Glomerular visceral epithelial cell (primary cell): ENCODE results near the gene ZNF672.
A peak's percentile ranks its signal among the peaks of the same experiment; 100 is the strongest.
"Not testable (repeated sequence)": the region's sequence is repeated elsewhere in the genome, so short reads cannot be mapped to it uniquely, and the experiment has no call there.

Experiments used
- DNase-seq: peaks from one replicate; pipeline ENCODE4 v3.0.0-alpha.2; 2016; ENCODE audit errors: extremely low spot score

Gene ZNF672

DNA sequence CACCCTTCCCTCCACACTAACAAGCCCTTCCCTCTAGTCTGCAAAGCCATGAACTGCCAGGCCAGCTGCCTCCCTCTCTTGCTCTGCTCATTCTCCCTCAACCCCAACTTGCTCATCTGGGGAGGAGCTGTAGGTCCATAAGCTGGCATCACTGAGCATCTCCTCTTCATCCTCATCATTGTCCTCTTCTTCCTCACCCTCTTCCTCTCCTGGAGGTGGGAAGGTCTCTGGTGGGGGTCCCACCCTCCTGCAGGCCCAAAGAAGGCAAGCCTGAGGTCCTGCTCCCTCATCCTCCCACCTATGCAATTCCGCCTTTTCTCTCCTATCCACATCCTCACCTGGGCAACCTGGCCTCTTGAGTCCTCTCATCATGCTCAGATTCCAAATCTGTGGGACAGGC lies 18.2 kb downstream of the ZNF672 start:
- DNase-seq = no peak

DNA sequence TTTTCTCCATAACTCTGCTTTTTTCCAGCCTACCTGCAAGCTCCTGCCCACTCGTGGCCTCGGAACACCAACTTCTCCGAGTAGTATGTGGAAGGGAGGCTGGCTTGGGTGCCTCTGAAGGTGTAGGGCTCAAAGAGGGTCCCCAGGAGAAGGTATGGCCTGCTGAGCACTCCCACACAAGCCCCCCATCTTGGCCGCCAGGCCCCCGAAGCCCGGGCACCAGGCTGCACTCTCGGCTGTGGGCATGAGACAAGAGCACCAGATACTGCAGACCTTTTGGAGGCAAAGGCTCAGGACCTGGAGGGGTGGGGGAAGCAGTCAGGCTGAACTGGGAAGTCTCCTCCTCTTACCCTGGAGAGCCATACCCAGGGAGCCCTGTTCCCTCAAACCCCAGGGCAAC lies 19.2 kb downstream of the ZNF672 start:
- DNase-seq = no peak

DNA sequence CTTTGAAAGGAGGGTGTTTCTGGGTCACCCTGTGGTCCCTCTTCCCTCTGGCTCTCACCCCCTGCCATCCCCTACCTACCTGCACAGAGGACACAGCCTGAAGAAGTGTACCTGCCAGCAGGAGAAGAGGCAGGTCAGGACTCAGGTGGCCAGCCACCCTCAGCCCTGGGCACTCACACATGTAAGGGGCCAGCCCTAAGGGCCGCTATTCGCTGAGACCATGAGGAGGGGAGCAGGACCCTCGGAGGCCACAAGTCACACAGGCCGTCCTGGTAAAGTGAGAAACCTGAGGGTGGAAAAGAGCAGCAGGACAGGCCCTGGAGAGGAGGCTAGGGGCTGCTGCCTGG lies 19.7 kb downstream of the ZNF672 start:
- DNase-seq = no peak

DNA sequence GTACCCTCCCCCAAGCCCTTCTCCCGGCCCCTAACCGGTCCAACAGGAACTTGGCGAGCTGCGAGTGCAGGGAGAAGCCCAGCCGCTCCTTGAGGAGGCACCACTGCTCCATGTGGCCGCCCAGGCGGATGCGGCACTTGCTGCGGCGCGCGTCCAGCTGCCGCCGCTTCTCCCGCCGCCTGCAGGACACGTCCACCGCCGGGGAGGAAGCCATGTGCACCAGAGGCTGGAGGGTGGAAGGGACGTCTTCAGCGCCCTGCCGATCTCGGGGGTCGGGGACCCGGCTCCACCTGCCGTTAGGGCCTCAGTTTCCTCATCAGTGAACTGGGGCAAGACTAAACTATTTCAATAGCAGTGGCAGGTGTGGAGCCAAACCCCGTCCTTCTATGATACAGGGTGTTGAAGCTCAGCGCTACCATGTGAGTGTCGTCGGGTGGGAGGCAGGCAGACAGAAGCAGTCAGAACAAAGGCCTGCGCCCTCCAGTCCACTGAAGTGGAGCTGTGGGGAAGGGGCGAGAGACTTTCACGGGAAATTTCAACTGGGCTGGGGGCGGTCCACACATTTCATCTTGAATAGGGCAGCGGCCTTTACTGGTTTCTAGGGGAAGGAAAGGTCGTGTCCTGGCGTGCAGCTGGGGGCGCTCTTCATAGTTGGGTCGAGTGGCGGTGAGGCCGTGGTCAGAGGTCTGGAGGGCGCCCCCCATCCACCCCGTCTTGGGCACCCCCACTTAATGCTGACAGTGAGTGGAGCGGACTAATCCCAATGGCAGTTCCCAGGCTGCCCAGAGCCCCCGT lies 20.3 kb downstream of the ZNF672 start:
- peak; percentile 64 for DNase-seq

DNA sequence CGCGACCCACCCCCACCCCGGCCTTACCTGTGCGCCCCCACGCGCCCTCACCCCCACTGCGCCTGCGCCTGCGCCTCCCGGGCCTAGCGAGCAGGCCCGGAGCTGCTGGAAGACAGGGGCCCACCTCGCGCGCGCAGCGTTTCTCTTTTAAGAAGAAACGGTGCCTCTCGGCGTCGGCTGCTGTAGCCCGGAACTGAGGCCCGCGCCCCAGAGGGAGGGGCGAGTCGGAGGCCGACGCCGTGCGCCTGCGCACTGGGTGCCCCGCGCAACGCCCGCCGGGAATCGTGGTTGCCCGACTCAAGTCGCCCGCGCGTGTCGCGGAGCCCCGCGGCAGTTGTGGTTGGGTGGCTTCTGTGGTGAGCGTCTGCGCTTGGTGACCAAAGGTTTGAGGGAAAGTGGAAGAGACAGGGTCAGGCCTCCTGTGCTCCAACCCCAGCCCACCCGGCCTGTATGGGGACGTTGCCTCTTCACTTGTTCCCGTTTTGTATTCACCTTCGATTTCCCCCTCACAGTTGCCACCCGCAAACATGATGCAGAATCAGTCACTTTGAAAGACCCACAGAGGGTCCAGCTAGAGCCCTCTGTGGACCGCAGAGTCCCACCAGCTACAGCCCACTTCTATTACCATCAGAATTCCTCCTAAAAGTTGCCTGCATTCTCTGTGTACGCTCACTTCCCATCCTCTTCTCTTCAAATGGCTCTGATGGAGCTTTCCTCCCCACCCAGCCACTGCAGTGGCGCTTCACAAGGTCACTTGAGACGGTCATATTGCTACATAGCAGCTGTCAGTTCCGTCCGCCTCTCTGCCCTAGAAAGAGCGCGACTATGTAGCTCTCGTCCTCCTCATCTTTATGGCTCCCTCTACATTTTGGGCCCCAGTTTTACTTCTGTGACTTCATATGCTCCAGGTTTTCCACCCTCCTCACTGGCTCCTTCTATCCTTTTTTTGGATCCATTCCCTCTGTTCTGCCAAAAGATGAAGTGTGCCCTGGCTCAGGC lies 21.2 kb downstream of the ZNF672 start, which contains the start of gene ZNF692:
Gene ZNF692 (minus strand): TSS at position 195 of the 999 bp plus-strand sequence. CDS start 776 bp downstream, outside the sequence.
- peak; percentile 98 for DNase-seq

DNA sequence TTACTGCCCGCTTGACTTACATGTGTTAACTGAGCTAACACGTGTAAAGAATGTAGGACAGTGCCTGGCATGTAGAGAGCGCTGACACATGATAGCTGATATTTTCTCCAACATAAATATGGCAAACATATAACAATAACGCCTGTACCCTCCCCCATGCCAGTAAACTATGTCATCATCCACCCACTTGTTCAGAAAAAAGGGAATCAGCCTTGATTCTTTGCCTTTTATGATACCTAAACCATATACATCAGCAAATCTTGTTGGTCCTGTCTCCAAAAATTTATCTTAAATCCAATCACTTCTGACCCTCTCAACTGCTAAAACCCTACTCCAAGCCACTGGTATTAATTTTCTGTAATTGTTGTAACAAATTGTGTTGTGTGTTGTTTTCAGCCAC lies 22.0 kb downstream of the ZNF672 start:
- DNase-seq = no peak

DNA sequence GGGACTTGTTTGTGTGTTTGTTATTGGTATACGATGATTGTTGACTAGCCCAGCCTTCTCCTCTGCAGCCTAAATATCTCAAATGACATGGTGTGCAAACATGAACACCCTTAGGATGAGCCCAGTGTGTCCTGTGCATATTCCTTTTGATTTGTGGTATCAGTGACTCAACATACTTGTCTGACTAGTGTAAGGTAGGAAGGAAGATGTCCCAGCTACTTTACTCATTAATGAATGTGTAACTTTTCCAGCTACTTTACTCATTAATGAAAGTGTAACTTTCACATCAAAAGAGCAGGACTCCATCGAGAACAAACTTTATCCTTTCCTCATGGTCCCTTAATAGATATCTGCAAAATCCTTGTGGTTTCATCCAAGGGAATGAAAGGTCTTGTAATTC lies 23.6 kb downstream of the ZNF672 start:
- DNase-seq = peak; percentile 17

DNA sequence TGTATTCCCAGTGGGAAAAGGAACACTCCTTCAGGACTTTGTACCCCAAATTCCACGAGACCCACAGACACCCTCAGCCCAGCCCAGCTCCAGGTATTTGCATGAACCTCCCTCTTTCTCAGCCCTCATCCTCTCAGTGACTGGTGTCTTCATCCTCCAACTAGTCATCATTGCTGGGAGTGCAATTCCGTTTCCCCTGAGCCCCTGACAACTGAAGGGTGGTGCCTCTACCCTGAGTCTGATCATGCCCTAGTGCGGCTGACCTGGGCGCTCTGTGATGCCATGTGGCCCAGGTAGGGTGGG lies 24.6 kb downstream of the ZNF672 start:
- no peak for DNase-seq

DNA sequence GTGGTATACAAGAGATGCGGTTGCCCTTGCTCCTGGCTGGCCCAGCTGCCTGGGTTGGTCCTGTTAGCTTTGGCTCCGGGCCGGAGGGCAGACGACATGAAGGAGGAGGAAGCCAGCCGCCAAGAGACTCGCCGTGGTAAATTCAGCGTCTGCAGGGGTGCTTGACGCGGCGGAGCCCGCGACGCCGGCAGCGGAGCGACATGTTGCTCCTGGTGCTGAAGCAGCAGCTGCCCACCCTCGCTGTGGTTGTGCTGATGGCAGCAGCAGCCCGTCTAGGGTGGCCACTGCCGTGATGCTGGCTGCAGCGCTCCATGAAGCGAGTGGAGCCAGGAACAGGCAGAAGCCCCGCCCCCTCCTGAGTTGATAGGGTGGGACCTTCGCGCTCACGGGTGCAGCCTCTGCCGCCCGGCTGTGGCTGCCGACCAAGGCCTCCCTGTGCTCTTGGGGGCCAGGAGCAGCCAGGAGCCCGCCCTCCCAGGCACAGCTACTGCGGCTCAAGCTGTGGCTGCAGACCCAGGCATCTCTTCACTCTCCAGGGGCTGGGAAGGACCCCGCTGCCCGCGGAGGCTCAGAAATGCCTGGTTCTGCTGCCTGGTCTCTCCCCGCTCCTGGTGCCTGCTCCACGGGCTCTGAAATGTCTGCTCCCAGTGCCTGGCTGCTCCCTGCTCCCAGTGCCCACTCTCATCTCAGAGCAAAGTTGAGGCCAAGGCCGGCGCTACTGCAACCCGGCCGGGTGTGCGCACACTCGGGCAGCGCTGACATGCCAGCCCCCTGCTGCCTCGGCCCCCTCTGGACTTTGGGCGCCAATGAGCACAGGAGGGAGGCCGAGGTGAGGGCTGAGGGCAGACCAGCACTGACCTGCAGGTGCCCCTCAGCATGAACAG lies 25.2 kb downstream of the ZNF672 start:
- DNase-seq = peak; percentile 81

DNA sequence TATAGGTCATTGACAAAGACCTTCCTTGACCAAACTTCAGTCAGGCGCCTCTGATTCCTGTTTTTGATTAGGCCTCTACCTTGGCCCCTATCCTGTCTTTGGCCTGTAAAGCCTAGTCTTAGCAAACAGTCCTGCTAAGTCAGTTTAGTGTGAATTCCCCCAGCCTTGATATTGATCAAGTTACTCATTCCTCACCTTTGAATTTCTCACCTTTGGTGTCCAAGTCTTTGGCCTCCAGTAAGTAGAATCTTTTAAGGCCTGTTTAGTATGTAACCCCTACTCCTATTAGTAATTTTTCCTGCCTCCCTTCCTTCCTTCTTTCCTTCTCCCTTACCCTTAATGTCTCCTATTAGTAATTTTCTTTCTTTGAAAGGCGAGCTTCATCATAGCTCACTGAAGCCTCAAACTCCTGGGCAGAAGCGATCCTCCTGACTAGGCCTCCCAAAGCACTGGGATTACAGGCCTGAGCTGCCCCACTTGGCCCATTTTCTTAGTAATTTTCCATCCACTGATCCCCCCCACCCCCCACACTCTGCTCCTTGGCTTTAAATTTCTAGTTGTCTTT lies 33.9 kb downstream of the ZNF672 start:
- no peak for DNase-seq

DNA sequence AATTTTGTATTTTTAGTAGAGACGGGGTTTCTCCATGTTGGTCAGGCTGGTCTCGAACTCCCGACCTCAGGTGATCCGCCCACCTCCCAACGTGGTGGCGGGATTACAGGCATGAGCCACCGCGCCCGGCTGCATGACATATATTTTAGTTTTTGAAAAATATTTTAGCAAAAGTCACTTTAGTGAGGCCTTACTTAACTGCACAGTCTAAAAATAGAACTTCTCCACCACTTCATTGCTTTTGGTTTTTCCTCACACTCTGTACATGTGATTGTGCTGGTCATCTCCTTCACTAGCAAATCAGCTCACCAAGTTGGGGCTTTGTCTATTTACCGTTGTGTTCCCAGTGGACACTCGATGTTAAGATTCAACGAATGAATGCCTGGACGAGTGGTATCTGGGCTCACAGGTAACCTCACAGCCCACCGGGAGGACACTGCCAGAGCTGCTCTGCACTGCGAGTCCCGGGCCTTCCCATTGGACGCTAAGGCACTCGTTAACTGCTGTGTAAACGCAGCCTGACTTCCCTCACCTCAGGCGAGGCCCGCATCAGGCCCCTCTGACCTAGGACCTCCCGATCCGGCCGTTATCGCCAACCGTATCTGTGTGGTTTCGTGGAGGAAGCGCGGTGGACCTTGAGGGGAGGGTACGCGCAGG lies 34.9 kb downstream of the ZNF672 start:
- peak; percentile 75 for DNase-seq

DNA sequence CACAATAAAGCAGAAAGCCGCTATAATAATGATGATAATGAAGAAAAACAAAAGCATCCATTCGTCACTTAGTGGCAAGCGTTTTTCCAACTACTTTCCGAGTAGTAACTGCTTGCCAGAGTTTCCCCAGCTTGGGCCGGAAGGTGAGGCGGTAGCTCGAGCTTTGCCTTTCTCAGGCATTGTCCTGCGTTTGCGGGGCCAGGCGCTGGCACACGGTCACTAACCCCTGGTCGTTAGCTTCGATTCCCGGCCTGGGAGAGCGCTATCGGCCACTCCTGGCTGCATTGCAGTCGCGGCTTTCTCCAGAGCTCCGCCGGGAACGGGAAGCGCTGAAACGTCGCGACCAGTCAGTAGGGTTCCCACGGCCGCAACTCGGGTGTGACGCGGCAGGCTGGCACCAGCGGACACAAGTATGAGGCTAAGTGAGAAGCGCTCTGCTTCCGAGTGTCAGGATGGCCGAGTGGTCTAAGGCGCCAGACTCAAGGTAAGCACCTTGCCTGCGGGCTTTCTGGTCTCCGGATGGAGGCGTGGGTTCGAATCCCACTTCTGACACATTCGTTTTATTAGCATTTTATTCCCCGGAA lies 35.5 kb downstream of the ZNF672 start:
- DNase-seq = peak; percentile 99

DNA sequence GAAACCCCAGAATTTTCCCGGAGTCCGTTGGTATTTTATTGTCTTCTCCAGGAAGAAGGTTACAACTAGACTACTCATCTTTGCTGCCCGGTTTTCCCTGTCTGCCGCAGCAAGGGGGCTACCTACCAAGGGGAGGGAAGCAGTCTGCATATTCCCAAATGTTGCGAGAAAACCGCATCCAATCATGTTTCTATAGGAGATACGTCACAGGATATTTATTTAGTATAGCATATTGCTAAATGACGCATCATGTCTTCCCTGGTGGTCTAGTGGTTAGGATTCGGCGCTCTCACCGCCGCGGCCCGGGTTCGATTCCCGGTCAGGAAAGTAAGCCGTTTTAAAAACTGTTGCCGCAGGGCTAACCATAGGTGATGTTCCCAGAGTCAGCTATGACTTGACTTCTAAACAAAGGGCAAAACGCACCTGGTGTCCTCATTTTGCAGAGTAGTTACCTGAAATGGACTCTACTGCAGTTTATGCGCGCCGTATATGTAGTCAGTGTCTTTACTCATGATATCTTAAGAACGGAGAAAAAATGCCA lies 36.0 kb downstream of the ZNF672 start:
- peak; percentile 90 for DNase-seq

DNA sequence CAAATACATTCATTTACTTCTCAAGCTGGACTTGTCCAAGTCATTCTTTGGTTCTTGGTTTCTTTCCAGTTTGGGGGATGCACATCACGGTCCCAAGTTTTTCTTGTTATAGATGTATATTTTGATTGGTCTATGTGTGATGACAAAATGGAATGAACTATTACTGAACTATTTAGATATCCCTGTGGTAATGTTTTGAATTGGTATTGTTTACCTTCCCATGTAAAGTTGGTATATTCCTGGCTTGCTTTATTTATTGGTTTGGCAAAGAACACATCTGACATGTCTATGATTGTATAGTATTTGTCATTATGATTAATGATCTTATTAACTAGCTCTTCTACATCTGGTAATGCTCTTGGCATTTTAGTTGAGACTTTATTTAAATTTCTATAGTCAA lies 43.2 kb downstream of the ZNF672 start:
- no peak for DNase-seq

DNA sequence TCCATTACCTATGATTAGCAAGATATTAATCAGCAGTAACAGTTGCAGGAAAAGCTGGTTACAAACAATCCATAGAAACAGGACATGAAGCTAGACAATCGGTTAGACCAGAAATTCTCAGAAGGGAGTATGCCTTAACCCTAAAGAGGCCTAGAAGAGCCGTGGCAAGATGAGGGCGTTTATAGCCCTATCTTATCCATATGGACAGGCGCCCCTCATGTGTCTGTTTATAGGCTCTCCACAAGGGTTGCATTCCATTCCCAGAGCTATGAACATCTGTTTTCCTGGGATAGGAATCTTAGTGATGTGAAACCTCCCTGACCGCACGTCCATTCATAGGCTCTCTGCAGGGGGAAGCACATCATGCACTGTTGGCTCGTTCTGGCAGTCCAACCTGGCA lies 44.4 kb downstream of the ZNF672 start:
- not testable (repeated sequence) for DNase-seq

DNA sequence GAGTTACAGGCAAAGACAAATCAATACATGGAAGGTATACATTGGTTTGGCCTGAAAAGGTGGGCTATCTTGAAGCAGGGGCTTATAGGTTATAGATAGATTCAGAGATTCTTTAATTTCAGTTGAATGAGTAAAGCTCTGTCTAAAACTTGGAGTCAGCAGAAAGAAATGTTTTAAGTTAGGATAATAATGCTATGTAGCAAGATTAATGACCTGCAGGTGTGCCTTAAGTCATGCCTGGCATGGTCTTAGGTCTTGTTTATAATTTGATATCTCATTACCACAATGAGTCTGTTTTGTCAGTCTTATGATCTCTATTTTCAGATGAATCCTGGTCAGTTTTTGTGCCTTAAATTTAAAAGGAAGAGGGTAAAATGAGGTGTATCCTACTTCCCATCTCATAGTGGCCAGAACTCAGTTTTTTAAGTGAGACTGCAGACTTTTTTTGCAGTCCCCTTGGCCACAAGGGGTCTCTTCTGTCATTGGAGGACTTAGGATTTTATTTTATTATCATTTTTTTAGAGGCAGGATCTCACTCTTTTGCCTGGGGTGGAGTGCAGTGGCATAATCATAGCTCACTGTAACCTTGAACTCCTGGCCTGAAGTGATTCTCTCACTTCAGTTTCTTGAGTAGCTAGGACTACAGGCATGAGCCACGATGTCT lies 46.7 kb downstream of the ZNF672 start:
- no peak for DNase-seq

DNA sequence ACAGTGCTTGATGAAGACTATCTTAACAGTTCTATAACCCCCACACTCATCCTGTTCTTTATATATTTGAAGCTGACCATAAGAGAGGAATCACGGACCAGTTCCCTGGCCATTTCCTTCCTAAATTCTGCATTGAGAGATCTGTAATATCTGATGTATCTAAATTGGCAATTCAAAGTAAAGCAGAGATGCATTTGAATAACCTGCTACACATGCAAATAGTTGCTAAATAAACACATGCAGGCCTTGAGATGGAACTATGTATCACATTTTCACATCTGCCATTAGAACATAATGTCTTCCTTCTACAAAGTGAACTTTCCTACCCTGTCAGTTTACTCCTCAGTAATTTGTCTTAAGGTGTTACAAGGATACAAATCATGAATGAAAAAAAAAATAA lies 47.6 kb downstream of the ZNF672 start:
- DNase-seq = no peak

DNA sequence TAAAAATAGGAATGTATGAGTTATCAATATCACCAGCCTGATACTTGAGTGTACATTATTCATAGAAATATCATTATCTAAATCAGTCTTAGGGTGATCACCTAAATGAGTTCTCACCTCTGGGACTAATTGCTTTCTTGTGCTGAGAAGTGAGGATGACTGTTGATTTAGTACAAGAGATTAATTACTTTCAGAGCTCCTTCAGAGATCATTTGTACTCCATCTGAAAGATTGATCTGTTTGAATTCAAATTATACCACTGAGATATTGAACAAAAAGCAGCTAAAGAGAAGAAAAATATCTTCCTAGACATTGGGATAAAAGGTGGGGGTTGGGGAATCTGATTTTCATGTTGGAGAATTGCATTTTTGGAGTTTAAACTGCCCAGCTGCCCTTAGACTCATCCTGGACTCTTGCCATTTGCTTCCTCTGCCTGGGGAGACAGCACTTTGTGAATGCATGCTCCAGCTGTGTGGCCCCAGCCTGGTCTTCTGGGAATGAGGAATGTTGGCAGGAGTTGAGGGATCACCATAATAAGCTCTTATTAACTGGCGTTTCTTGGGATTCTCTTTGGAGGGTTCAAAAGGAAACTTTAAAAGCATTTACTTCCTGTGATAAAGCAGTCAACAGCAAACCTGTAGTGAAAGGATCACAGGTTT lies 48.3 kb downstream of the ZNF672 start:
- no peak for DNase-seq

DNA sequence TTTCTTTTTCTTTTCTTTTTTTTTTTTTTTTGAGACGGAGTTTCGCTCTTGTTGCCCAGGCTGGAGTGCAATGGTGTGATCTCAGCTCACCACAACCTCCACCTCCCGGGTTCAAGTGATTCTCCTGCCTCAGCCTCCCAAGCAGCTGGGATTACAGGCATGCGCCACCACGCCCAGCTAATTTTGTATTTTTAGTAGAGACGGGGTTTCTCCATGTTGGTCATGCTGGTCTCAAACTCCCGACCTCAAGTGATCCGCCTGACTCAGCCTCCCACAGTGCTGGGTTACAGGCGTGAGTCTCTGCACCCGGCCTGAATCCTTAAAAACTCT lies 51.9 kb downstream of the ZNF672 start:
- DNase-seq = not testable (repeated sequence)
